DND-41 (cell line): ENCODE results near the gene ACO2.

Experiments
- ATAC-seq: fragments of 200-7000 bp; cut with Tn5 transposase; 3 replicates; pipeline ENCODE4 v1.9.1; 2021; ENCODE audit warnings: low read depth; ENCODE audit not compliant: insufficient read depth
- DNase-seq: peaks from one replicate; pipeline ENCODE4 v3.0.0-alpha.2; 2020
- H2AFZ ChIP-seq: 2 replicates; pipeline ENCODE4 v1.6.0; 2012; ENCODE audit warnings: low read depth, low read length
- H3K27ac ChIP-seq: 2 replicates; pipeline ENCODE4 v1.5.1; 2012; ENCODE audit warnings: low read length, inconsistent platforms
- H3K27me3 ChIP-seq: fragments of 200-600 bp; sonication (generic); 2 replicates; pipeline ENCODE4 v1.6.0; 2012; ENCODE audit warnings: low read length, mild to moderate bottlenecking, inconsistent platforms; ENCODE audit not compliant: insufficient read depth, poor library complexity
- H3K36me3 ChIP-seq: 2 replicates; pipeline ENCODE4 v1.5.1; 2012; ENCODE audit warnings: low read length, inconsistent platforms; ENCODE audit not compliant: insufficient read depth
- H3K4me1 ChIP-seq: 2 replicates; pipeline ENCODE4 v1.5.1; 2012; ENCODE audit warnings: mild to moderate bottlenecking, low read length; ENCODE audit not compliant: insufficient read depth
- H3K4me2 ChIP-seq: 2 replicates; pipeline ENCODE4 v1.6.0; 2012; ENCODE audit warnings: mild to moderate bottlenecking, moderate library complexity, low read length, inconsistent platforms; ENCODE audit not compliant: insufficient read depth
- H3K4me3 ChIP-seq, 2 experiments: fragments of 200-600 bp in 1 of 2; shearing (Covaris generic) in 1 of 2; 2 replicates each; pipeline ENCODE4 v1.5.1; 2012 to 2016; ENCODE audit warnings: inconsistent platforms in 2 of 2, low read length in 2 of 2, mild to moderate bottlenecking in 2 of 2, low read depth in 1 of 2, moderate library complexity in 1 of 2
- H3K79me2 ChIP-seq: 2 replicates; pipeline ENCODE4 v1.6.0; 2012; ENCODE audit warnings: low read length, inconsistent platforms; ENCODE audit not compliant: insufficient read depth
- H3K9ac ChIP-seq: 2 replicates; pipeline ENCODE4 v1.6.0; 2012; ENCODE audit warnings: low read depth, mild to moderate bottlenecking, inconsistent platforms, low read length, moderate library complexity
- H3K9me3 ChIP-seq: 2 replicates; pipeline ENCODE4 v1.5.1; 2012; ENCODE audit warnings: low read length, moderate library complexity, mild to moderate bottlenecking, inconsistent platforms; ENCODE audit not compliant: insufficient read depth, severe bottlenecking
- H4K20me1 ChIP-seq: 2 replicates; pipeline ENCODE4 v1.6.0; 2012; ENCODE audit warnings: low read length; ENCODE audit not compliant: insufficient read depth
- CTCF ChIP-seq: IDR thresholded peaks from 2 replicates; pipeline ENCODE4 v1.5.1; 2012; ENCODE audit warnings: borderline replicate concordance, low read length, moderate library complexity, mild to moderate bottlenecking; ENCODE audit not compliant: poor library complexity, severe bottlenecking; ENCODE audit errors: extremely low read depth
- EZH2 ChIP-seq: IDR thresholded peaks from 3 replicates; pipeline ENCODE4 v1.6.1; 2012; ENCODE audit warnings: borderline replicate concordance, low read depth, mild to moderate bottlenecking, moderate library complexity, low read length, inconsistent platforms; ENCODE audit not compliant: severe bottlenecking

The ACO2 gene

GRCh38 chr22:41526226-41526829 lies 57.4 kb downstream of the ACO2 start:
- Histone ChIP-seq H4K20me1 (peaks cover 48% of the 10 kb centered on the region), H3K36me3 (peaks cover 88% of the 10 kb centered on the region)
- ATAC-seq, result no peak

GRCh38 chr22:41526830-41527799 lies 58.2 kb downstream of the ACO2 start:
- Histone ChIP-seq H3K27me3 (no peaks in the 10 kb centered on the region), H4K20me1 (peaks cover 56% of the 10 kb centered on the region), H3K36me3 (peaks cover 96% of the 10 kb centered on the region), H3K9me3 (no peaks in the 10 kb centered on the region), H3K9ac (no peak overlapping the region), H3K4me3 (no peak overlapping the region), H3K4me1 (no peaks in the 10 kb centered on the region), H3K27ac (no peak overlapping the region), H2AFZ (no peak overlapping the region), H3K79me2 (no peaks in the 10 kb centered on the region; the same call in 1 of the 2 replicates), H3K4me2 (no peak overlapping the region)
- ATAC-seq, result peak; percentile 68
- DNase-seq, result peak; percentile 62
- peak; percentile 91 for TF ChIP-seq CTCF
- TF ChIP-seq EZH2, result no peak

More at GRCh38 chr22:41526226-41526829, 57.4 kb downstream of the ACO2 start:
- no peaks in the 10 kb centered on the region for H3K4me1 ChIP-seq
- H3K4me3 ChIP-seq, result no peak overlapping the region
- H3K79me2 ChIP-seq, result no peaks in the 10 kb centered on the region; the same call in 1 of the 2 replicates
- H3K27ac ChIP-seq, result no peak overlapping the region
- no peak overlapping the region for H3K9ac ChIP-seq
- H2AFZ ChIP-seq, result no peak overlapping the region
- H3K4me2 ChIP-seq, result no peak overlapping the region
- no peaks in the 10 kb centered on the region for H3K27me3 ChIP-seq
- no peak for DNase-seq
- no peak for TF ChIP-seq CTCF
- no peak for TF ChIP-seq EZH2
- no peaks in the 10 kb centered on the region for H3K9me3 ChIP-seq

GRCh38 chr22:41528132-41528766 lies 59.3 kb downstream of the ACO2 start:
- Histone ChIP-seq H3K36me3 (peaks cover 97% of the 10 kb centered on the region), H3K4me2 (no peak overlapping the region), H3K9me3 (no peaks in the 10 kb centered on the region), H3K79me2 (peaks cover 5% of the 10 kb centered on the region; the same call in 1 of the 2 replicates), H3K4me1 (no peaks in the 10 kb centered on the region), H4K20me1 (peaks cover 67% of the 10 kb centered on the region), H3K27me3 (no peaks in the 10 kb centered on the region), H3K4me3 (no peak overlapping the region), H3K9ac (no peak overlapping the region), H2AFZ (no peak overlapping the region), H3K27ac (no peak overlapping the region)
- DNase-seq, result no peak
- no peak for ATAC-seq
- TF ChIP-seq CTCF (no peak), EZH2 (no peak)
